Measurements from ENCODE around the gene GNG7. TPM values are rescaled to one million over a fixed set of nuclear protein-coding genes. Genes with fewer than 3 reads are reported as not detected.
"Not testable (repeated sequence)": the region's sequence is repeated elsewhere in the genome, so short reads cannot be mapped to it uniquely, and the experiment has no call there.

GNG7 gene
- total RNA-seq, 1 donor from 2014 or later = 0.06 TPM

GRCh38 chr19:2661615-2662014, 40.9 kb downstream of the GNG7 start:
- peak; percentile 34 for TF ChIP-seq CTCF (conservative IDR thresholded peaks at IDR 0.05; ENCODE audit: low read depth, low read length)
- DNase-seq (ENCODE audit: low read depth) = no peak
- no peak overlapping the region for H3K4me3 ChIP-seq (ENCODE audit: low read depth, low read length)

GRCh38 chr19:2659856-2660432, 42.5 kb downstream of the GNG7 start:
- DNase-seq (ENCODE audit: low read depth) = no peak
- no peak for TF ChIP-seq CTCF (conservative IDR thresholded peaks at IDR 0.05; ENCODE audit: low read depth, low read length)
- H3K4me3 ChIP-seq (ENCODE audit: low read depth, low read length) = no peak overlapping the region

GRCh38 chr19:2656533-2656932, 46.0 kb downstream of the GNG7 start:
- H3K4me3 ChIP-seq (ENCODE audit: low read depth, low read length) = no peak overlapping the region
- no peak for TF ChIP-seq CTCF (conservative IDR thresholded peaks at IDR 0.05; ENCODE audit: low read depth, low read length)
- DNase-seq (ENCODE audit: low read depth) = no peak

GRCh38 chr19:2653710-2654707, 48.5 kb downstream of the GNG7 start:
- DNase-seq (ENCODE audit: low read depth) = no peak
- no peak for TF ChIP-seq CTCF (conservative IDR thresholded peaks at IDR 0.05; ENCODE audit: low read depth, low read length)
- H3K4me3 ChIP-seq (ENCODE audit: low read depth, low read length) = no peak overlapping the region

GRCh38 chr19:2653218-2653617, 49.3 kb downstream of the GNG7 start:
- DNase-seq (ENCODE audit: low read depth) = no peak
- no peak for TF ChIP-seq CTCF (conservative IDR thresholded peaks at IDR 0.05; ENCODE audit: low read depth, low read length)
- H3K4me3 ChIP-seq (ENCODE audit: low read depth, low read length) = no peak overlapping the region

GRCh38 chr19:2652504-2653099, 49.9 kb downstream of the GNG7 start:
- TF ChIP-seq CTCF (conservative IDR thresholded peaks at IDR 0.05; ENCODE audit: low read depth, low read length) = no peak

GRCh38 chr19:2651002-2651733, 51.3 kb downstream of the GNG7 start:
- not testable (repeated sequence) for H3K4me3 ChIP-seq (ENCODE audit: low read depth, low read length); DNase-seq (ENCODE audit: low read depth)

More at GRCh38 chr19:2652504-2653099, 49.9 kb downstream of the GNG7 start:
- no peak for DNase-seq (ENCODE audit: low read depth)
- no peak overlapping the region for H3K4me3 ChIP-seq (ENCODE audit: low read depth, low read length)

Measured in epithelial cell of proximal tubule (primary cell).